ENCODE measurements around the gene CDIPT.

GRCh38 chr16:29911676-29912010 lies 48.6 kb upstream of the CDIPT start:
- TF ChIP-seq CTCF (IDR thresholded peaks at IDR 0.05; ENCODE audit: poor library complexity, severe bottlenecking) (no peak), EZH2 (IDR thresholded peaks at IDR 0.05; ENCODE audit: borderline replicate concordance, insufficient read depth, low read length, poor library complexity, severe bottlenecking) (no peak), REST (IDR thresholded peaks at IDR 0.05; ENCODE audit: borderline replicate concordance) (no peak), POLR2AphosphoS5 (IDR thresholded peaks at IDR 0.05) (no peak), MXI1 (conservative IDR thresholded peaks at IDR 0.05; ENCODE audit: poor library complexity, severe bottlenecking) (no peak), EP300 (conservative IDR thresholded peaks at IDR 0.05; ENCODE audit: poor library complexity, severe bottlenecking) (no peak)
